ENCODE data around the gene LCP2.
"Not testable (repeated sequence)": the region's sequence is repeated elsewhere in the genome, so short reads cannot be mapped to it uniquely, and the experiment has no call there.

Gene LCP2

GRCh38 chr5:170248172-170248930 is 49.2 kb downstream of the LCP2 start:
- DNase-seq (ENCODE audit: low read depth) = no peak

GRCh38 chr5:170247363-170247762 is 50.2 kb downstream of the LCP2 start:
- no peak for DNase-seq (ENCODE audit: low read depth)

GRCh38 chr5:170246126-170246870 is 51.3 kb downstream of the LCP2 start:
- DNase-seq (ENCODE audit: low read depth) = no peak

- not testable (repeated sequence) for DNase-seq (ENCODE audit: low read depth)
These were observed 52.1 kb downstream of the LCP2 start for GRCh38 chr5:170245436-170245835.

GRCh38 chr5:170238456-170239196 is 59.0 kb downstream of the LCP2 start:
- DNase-seq (ENCODE audit: low read depth) = no peak

- DNase-seq (ENCODE audit: low read depth) = no peak
These were observed 61.4 kb downstream of the LCP2 start for GRCh38 chr5:170235876-170236864.

GRCh38 chr5:170233358-170233892 is 64.2 kb downstream of the LCP2 start:
- DNase-seq (ENCODE audit: low read depth) = no peak

GRCh38 chr5:170232786-170233185 is 64.8 kb downstream of the LCP2 start, which contains the start of gene C5orf58:
Gene C5orf58, plus strand, starts transcription at chr5:170232985. Its CDS starts 1,992 bp downstream, at chr5:170234977.
- DNase-seq (ENCODE audit: low read depth) = no peak

- no peak for DNase-seq (ENCODE audit: low read depth)
These were observed 68.7 kb downstream of the LCP2 start for GRCh38 chr5:170228762-170229435.

- DNase-seq (ENCODE audit: low read depth) = no peak
These were observed 70.9 kb downstream of the LCP2 start for GRCh38 chr5:170226661-170227060.

GRCh38 chr5:170226129-170226615 is 71.4 kb downstream of the LCP2 start:
- DNase-seq (ENCODE audit: low read depth) = no peak

GRCh38 chr5:170225326-170226128 is 72.0 kb downstream of the LCP2 start:
- peak; percentile 55 for DNase-seq (ENCODE audit: low read depth)

GRCh38 chr5:170223906-170224305 is 73.7 kb downstream of the LCP2 start:
- no peak for DNase-seq (ENCODE audit: low read depth)

- DNase-seq (ENCODE audit: low read depth) = no peak
These were observed 74.2 kb downstream of the LCP2 start for GRCh38 chr5:170223360-170223759.

GRCh38 chr5:170221327-170221741 is 76.2 kb downstream of the LCP2 start:
- DNase-seq (ENCODE audit: low read depth) = no peak

- DNase-seq (ENCODE audit: low read depth) = no peak
These were observed 77.4 kb downstream of the LCP2 start for GRCh38 chr5:170220191-170220590.

- DNase-seq (ENCODE audit: low read depth) = no peak
These were observed 78.0 kb downstream of the LCP2 start for GRCh38 chr5:170219615-170220014.

- DNase-seq (ENCODE audit: low read depth) = no peak
These were observed 78.9 kb downstream of the LCP2 start for GRCh38 chr5:170218726-170219125.

GRCh38 chr5:170217831-170218230 is 79.7 kb downstream of the LCP2 start:
- no peak for DNase-seq (ENCODE audit: low read depth)

Data from activated T-helper 9 cell treated with anti-CD3 and anti-CD28 coated beads, Interleukin-2, amount 50 U/mL, for 16 hours (primary cell).